GM12878 (cell line): ENCODE data around the gene PPP2R5B. TPM values are rescaled to one million over a fixed set of nuclear protein-coding genes. Genes with fewer than 3 reads are reported as not detected.
A peak's percentile ranks its signal among the peaks of the same experiment; 100 is the strongest.

Experiments
- ATAC-seq: fragments of 200-7000 bp; cut with Tn5 transposase; 3 replicates; pipeline ENCODE4 v1.9.1; 2020; ENCODE audit warnings: mild to moderate bottlenecking, moderate library complexity
- BruUV-seq: library from RNA; stranded (reverse); fragments of 400-500 nt; replicated peaks from 2 replicates; lab custom pipeline; 2021; lab: Mats Ljungman, UMichigan
- CTCF ChIA-PET: fragments of 300-600 bp; sonication (Branson Sonifier 250); formaldehyde crosslinking; extraction: SDS; loops from one replicate; lab custom pipeline; 2021; ENCODE audit warnings: inconsistent platforms; lab: Yijun Ruan, JAX
- POLR2A ChIA-PET: fragments of 350-600 bp; formaldehyde crosslinking; extraction: SDS; loops from one replicate; lab custom pipeline; 2021; ENCODE audit warnings: inconsistent platforms; lab: Charles Lee
- RAD21 ChIA-PET: fragments of 300-600 bp; sonication (Branson Sonifier 250); formaldehyde crosslinking; loops from one replicate; lab custom pipeline; 2023; ENCODE audit warnings: antibody characterized with exemption; ENCODE audit not compliant: unreplicated experiment; lab: Charles Lee
- SMC1A ChIA-PET: fragments of 300-600 bp; sonication (Branson Sonifier 250); formaldehyde crosslinking; loops from one replicate; lab custom pipeline; 2023; ENCODE audit not compliant: unreplicated experiment, uncharacterized antibody; lab: Charles Lee
- DNase-seq: peaks from one replicate; pipeline ENCODE4 v3.0.0-alpha.2; 2011; ENCODE audit warnings: low read depth, low spot score
- FAIRE-seq: peaks from 3 replicates; lab custom pipeline; 2011; peaks lifted over from hg19 to GRCh38; lab: Jason Lieb, UNC
- H2AFZ ChIP-seq: 2 replicates; pipeline ENCODE4 v1.6.0; 2011; ENCODE audit warnings: low read depth, low read length, control low read depth; ENCODE audit not compliant: control insufficient read depth
- H3K27ac ChIP-seq: 2 replicates; pipeline ENCODE4 v1.5.1; 2011; ENCODE audit warnings: control low read depth; ENCODE audit not compliant: control insufficient read depth, insufficient read depth
- H3K27me3 ChIP-seq, 2 experiments: replicated peaks in 1 of 2; 2 replicates each; pipeline versions ENCODE4 v1.6.0 to v1.6.1; 2011; ENCODE audit warnings: low read length in 1 of 2; ENCODE audit not compliant: control insufficient read depth in 2 of 2, insufficient read depth in 2 of 2
- H3K36me3 ChIP-seq, 2 experiments: 2 replicates each; pipeline ENCODE4 v1.5.1; 2011; ENCODE audit warnings: low read length in 1 of 2; ENCODE audit not compliant: control insufficient read depth in 2 of 2, insufficient read depth in 2 of 2
- H3K4me1 ChIP-seq: 2 replicates; pipeline ENCODE4 v1.6.1; 2011; ENCODE audit warnings: mild to moderate bottlenecking, low read length, moderate library complexity, mixed read lengths; ENCODE audit not compliant: control insufficient read depth, insufficient read depth
- H3K4me2 ChIP-seq: 2 replicates; pipeline ENCODE4 v1.6.0; 2011; ENCODE audit warnings: control low read depth; ENCODE audit not compliant: control insufficient read depth, insufficient read depth
- H3K4me3 ChIP-seq: fragments of 200-600 bp; sonication (generic); 2 replicates; pipeline ENCODE4 v1.5.1; 2016
- H3K79me2 ChIP-seq: 2 replicates; pipeline ENCODE4 v1.6.0; 2011; ENCODE audit warnings: low read length; ENCODE audit not compliant: control insufficient read depth, insufficient read depth
- H3K9ac ChIP-seq: 2 replicates; pipeline ENCODE4 v1.8.0; 2011; ENCODE audit warnings: low read length, control low read depth, mixed read lengths; ENCODE audit not compliant: control insufficient read depth, insufficient read depth
- H3K9me3 ChIP-seq: replicated peaks from 3 replicates; pipeline ENCODE4 v1.5.1; 2011; ENCODE audit warnings: mild to moderate bottlenecking, low read length; ENCODE audit not compliant: control insufficient read depth, insufficient read depth
- H4K20me1 ChIP-seq: 2 replicates; pipeline ENCODE4 v1.6.0; 2011; ENCODE audit not compliant: control insufficient read depth, insufficient read depth
- CBX3 ChIP-seq: fragments of 200-600 bp; sonication (generic); IDR thresholded peaks from 2 replicates; pipeline ENCODE4 v1.6.1; 2016; ENCODE audit warnings: low read depth, borderline replicate concordance
- CREB1 ChIP-seq: IDR thresholded peaks from 2 replicates; pipeline ENCODE4 v1.6.1; 2012; ENCODE audit warnings: low read depth, mild to moderate bottlenecking, inconsistent platforms
- EED ChIP-seq: sonication (generic); IDR thresholded peaks from 2 replicates; pipeline ENCODE4 v1.6.1; 2016; ENCODE audit warnings: antibody characterized with exemption, low read depth
- EGR1 ChIP-seq, 2 experiments: IDR thresholded peaks; 1 replicate in 1 of 2; 2 replicates in 1 of 2; pipeline ENCODE4 v1.6.1; 2011 to 2012; ENCODE audit warnings: low read depth in 2 of 2, low read length in 2 of 2, borderline replicate concordance in 1 of 2, mild to moderate bottlenecking in 1 of 2, moderate library complexity in 1 of 2
- ETV6 ChIP-seq, 2 experiments: fragments of 450-650 bp in 1 of 2; IDR thresholded peaks in 1 of 2; conservative IDR thresholded peaks in 1 of 2; 2 replicates each; pipeline ENCODE4 v1.6.1; 2014; ENCODE audit warnings: antibody characterized with exemption in 1 of 2, borderline replicate concordance in 1 of 2, low read depth in 1 of 2, mild to moderate bottlenecking in 1 of 2, moderate library complexity in 1 of 2
- EZH2 ChIP-seq: IDR thresholded peaks from 2 replicates; pipeline ENCODE4 v1.6.1; 2012; ENCODE audit warnings: low read depth, mild to moderate bottlenecking, control low read depth, inconsistent platforms, low read length, borderline replicate concordance; ENCODE audit not compliant: control insufficient read depth
- GABPA ChIP-seq: IDR thresholded peaks from 2 replicates; pipeline ENCODE4 v1.6.1; 2014; ENCODE audit warnings: antibody characterized with exemption, low read depth, mild to moderate bottlenecking, inconsistent platforms
- HCFC1 ChIP-seq: fragments of 150-350 bp; IDR thresholded peaks from 2 replicates; pipeline ENCODE4 v1.6.1; 2014; ENCODE audit warnings: low read length
- HDAC6 ChIP-seq: fragments of 200-600 bp; sonication (generic); IDR thresholded peaks from one replicate; pipeline ENCODE4 v1.8.0; 2017; ENCODE audit warnings: antibody characterized with exemption; ENCODE audit not compliant: unreplicated experiment
- IKZF2 ChIP-seq, 2 experiments: fragments of 450-650 bp; IDR thresholded peaks; 2 replicates each; pipeline ENCODE4 v1.6.1; 2017; ENCODE audit warnings: mild to moderate bottlenecking in 2 of 2, moderate library complexity in 2 of 2
- NR2F1 ChIP-seq: fragments of 450-650 bp; conservative IDR thresholded peaks from 2 replicates; pipeline ENCODE4 v1.6.1; 2017; ENCODE audit warnings: mild to moderate bottlenecking
- POU2F2 ChIP-seq: IDR thresholded peaks from 3 replicates; pipeline ENCODE4 v1.6.1; 2011; ENCODE audit warnings: low read depth, mild to moderate bottlenecking, low read length, borderline replicate concordance
- RAD21 ChIP-seq: IDR thresholded peaks from 2 replicates; pipeline ENCODE4 v1.6.1; 2011; ENCODE audit warnings: mild to moderate bottlenecking, low read depth, low read length, moderate library complexity; ENCODE audit not compliant: insufficient read depth
- RELB ChIP-seq: fragments of 450-650 bp; IDR thresholded peaks from 2 replicates; pipeline ENCODE4 v1.6.1; 2017; ENCODE audit warnings: low read depth, mild to moderate bottlenecking, moderate library complexity
- SMC3 ChIP-seq: IDR thresholded peaks from 2 replicates; pipeline ENCODE4 v1.6.1; 2011; ENCODE audit warnings: low read length, improper control_type of control experiment, borderline replicate concordance
- SPI1 ChIP-seq: IDR thresholded peaks from 2 replicates; pipeline ENCODE4 v1.6.1; 2011; ENCODE audit warnings: low read depth, mild to moderate bottlenecking, low read length, moderate library complexity, borderline replicate concordance; ENCODE audit not compliant: insufficient read depth
- STAT3 ChIP-seq: IDR thresholded peaks from 2 replicates; pipeline ENCODE4 v1.6.1; 2011; ENCODE audit warnings: low read depth, low read length, improper control_type of control experiment
- SUZ12 ChIP-seq: fragments of 200-600 bp; sonication (generic); IDR thresholded peaks from one replicate; pipeline ENCODE4 v1.6.1; 2018; ENCODE audit warnings: antibody characterized with exemption, mild to moderate bottlenecking; ENCODE audit not compliant: unreplicated experiment
- ZBED1 ChIP-seq: IDR thresholded peaks from 2 replicates; pipeline ENCODE4 v1.6.1; 2016; ENCODE audit warnings: borderline replicate concordance
- ZNF217 ChIP-seq: fragments of 450-650 bp; IDR thresholded peaks from 2 replicates; pipeline ENCODE4 v1.6.1; 2017; ENCODE audit warnings: antibody characterized with exemption, mild to moderate bottlenecking
- WGBS: methylation state at CpG from one replicate; pipeline ENCODE4 v1.1.6; 2016; ENCODE audit warnings: low lambda C conversion rate; ENCODE audit not compliant: insufficient replicate concordance, insufficient coverage; ENCODE audit errors: missing lambda C conversion rate; 5-methylcytosine and 5-hydroxymethylcytosine counted together
- in situ Hi-C: fragments of 300-500 bp; cut with MboI; formaldehyde crosslinking; loops from 9 replicates; pipeline ENCODE4 v1.14.3; 2018; ENCODE audit warnings: mixed read lengths
- intact Hi-C: fragments of 100-400 bp; cut with micrococcal nuclease; formaldehyde crosslinking; loops from one replicate; pipeline ENCODE4 v1.14.2; 2022; ENCODE audit not compliant: unreplicated experiment
- polyA plus RNA-seq, 11 experiments: library from polyadenylated mRNA; depleted of rRNA in 4 of 11; unstranded in 6 of 11; stranded (reverse) in 5 of 11; fragments of >200 nt; fragmentation: Nextera tagmentation in 4 of 11; fragmentation: Illumina TruSeq in 1 of 11; extraction: Ambion mirVana in 4 of 11; extraction: Trizol in 1 of 11; gene quantifications; 1 replicate in 1 of 11; 2 replicates in 10 of 11; pipeline versions ENCODE4 v1.2.1 to v1.2.3, GENCODE V29; 2011 to 2016; ENCODE audit warnings: inconsistent platforms in 2 of 11, missing spikeins in 2 of 11, low read depth in 1 of 11
- total RNA-seq, 4 experiments: library from RNA; depleted of rRNA in 3 of 4; stranded (reverse); fragments of >200 nt in 3 of 4; fragmentation: Illumina TruSeq in 1 of 4; extraction: Trizol in 1 of 4; gene quantifications; 2 replicates each; pipeline versions ENCODE4 v1.2.1 to v1.2.3, GENCODE V29; 2013 to 2021
- TF ChIP-seq, protein P1 (sequence below): IDR thresholded peaks from 2 replicates; pipeline ENCODE4 v1.6.1; 2012; ENCODE audit warnings: low read length, inconsistent platforms

PPP2R5B gene
- total and polyA plus RNA-seq, 10 of the 15 experiments (the other 5 are each of a cell fraction or from before 2014, with no cell fraction given): 0.08 to 6.7 (median 2.0) TPM

- Histone ChIP-seq H3K27me3 (no peaks in the 10 kb centered on the region), H3K79me2 (peaks cover 51% of the 10 kb centered on the region), H3K36me3 (peaks cover 0 to 2% of the 10 kb centered on the region in 2 experiments; a peak in 2 of 4 replicates), H3K9me3 (no peaks in the 10 kb centered on the region), H3K4me3 (peak overlapping the region; percentile 96), H4K20me1 (peaks cover 3% of the 10 kb centered on the region; the same call in 1 of the 2 replicates), H3K4me2 (peak overlapping the region; percentile 98), H3K4me1 (peaks cover 27% of the 10 kb centered on the region), H3K27ac (peak overlapping the region; percentile 97), H2AFZ (peak overlapping the region; percentile 33; the same call in 1 of the 2 replicates), H3K9ac (peak overlapping the region; percentile 95)
- ChIA-PET RAD21 (interaction anchor here (0.8 to 12.5 kb wide), 4 partner anchors 8 to 29 kb away, joined by 3 to 253 read pairs (median 110); no protein-coding TSS in a partner anchor), POLR2A (interaction anchor here (0.5 to 19.9 kb wide), 8 partner anchors 8 to 1041 kb away, joined by 3 to 620 read pairs (median 3); partner anchors contain the start of gene PRDX5), CTCF (interaction anchor here (0.6 to 30.0 kb wide), 4 partner anchors 9 to 131 kb away, joined by 3 to 1208 read pairs (median 45); partner anchors contain the start of gene CDC42BPG), SMC1A (interaction anchor here (0.7 to 11.5 kb wide), 4 partner anchors 8 to 28 kb away, joined by 3 to 227 read pairs (median 114); no protein-coding TSS in a partner anchor)
- 4% methylated on average over 16 of the region's 16 CpGs for WGBS
- in situ Hi-C loops (no loop called here), intact Hi-C loops (loop anchor here (2.0 to 10.0 kb wide), 3 partner anchors 29 to 835 kb away; partner anchors contain the start of genes KAT5 and MAP3K11)
- DNase-seq (no peak), FAIRE-seq (peak; percentile 13), ATAC-seq (peak; percentile 4)
- TSS peak; percentile 90 for BruUV-seq
- TF ChIP-seq HDAC6 (no peak), EED (peak; percentile 51; the same call in 1 of the 2 replicates), SPI1 (peak; percentile 46; the same call in 1 of the 2 replicates), EZH2 (no peak), ETV6 (conservative IDR thresholded peaks at IDR 0.05 in 1 of 2, IDR thresholded peaks at IDR 0.05 in 1 of 2; ENCODE audit: borderline replicate concordance in 1 of 2, low read depth in 1 of 2) (peak in 1 of 2 experiments; percentile 54; a peak in 1 of 4 replicates), RAD21 (no peak), ZBED1 (no peak), IKZF2 (IDR thresholded peaks at IDR 0.05) (peak; percentile 76 to 80; a peak in 2 of 4 replicates), CBX3 (no peak), EGR1 (IDR thresholded peaks at IDR 0.05; ENCODE audit: borderline replicate concordance in 1 of 2, low read depth in 2 of 2, low read length in 2 of 2) (0 out of 3 replicates have a peak, but pooled peaks of 1 of the 2 experiments have one; percentile 21), RELB (peak; percentile 69; the same call in 1 of the 2 replicates), ZNF217 (no peak), STAT3 (no peak), CREB1 (no peak), POU2F2 (no peak), HCFC1 (no peak), SMC3 (no peak), GABPA (no peak), NR2F1 (0 out of 2 replicates have a peak, but pooled peaks have one; percentile 10), SUZ12 (no peak)
- TF ChIP-seq, protein P1, sequence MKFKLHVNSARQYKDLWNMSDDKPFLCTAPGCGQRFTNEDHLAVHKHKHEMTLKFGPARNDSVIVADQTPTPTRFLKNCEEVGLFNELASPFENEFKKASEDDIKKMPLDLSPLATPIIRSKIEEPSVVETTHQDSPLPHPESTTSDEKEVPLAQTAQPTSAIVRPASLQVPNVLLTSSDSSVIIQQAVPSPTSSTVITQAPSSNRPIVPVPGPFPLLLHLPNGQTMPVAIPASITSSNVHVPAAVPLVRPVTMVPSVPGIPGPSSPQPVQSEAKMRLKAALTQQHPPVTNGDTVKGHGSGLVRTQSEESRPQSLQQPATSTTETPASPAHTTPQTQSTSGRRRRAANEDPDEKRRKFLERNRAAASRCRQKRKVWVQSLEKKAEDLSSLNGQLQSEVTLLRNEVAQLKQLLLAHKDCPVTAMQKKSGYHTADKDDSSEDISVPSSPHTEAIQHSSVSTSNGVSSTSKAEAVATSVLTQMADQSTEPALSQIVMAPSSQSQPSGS: no peak
Observed at GRCh38 chr11:64879244-64879900, 45.1 kb upstream of the PPP2R5B start.
